IMR-90 (cell line): Measurements from ENCODE around the gene TTC28. TPM values are rescaled to one million over a fixed set of nuclear protein-coding genes. Genes with fewer than 3 reads are reported as not detected.

Experiments used
- ATAC-seq: fragments of 200-7000 bp; cut with Tn5 transposase; 2 replicates; pipeline ENCODE4 v1.9.1; 2020; ENCODE audit warnings: low read depth, mild to moderate bottlenecking, moderate library complexity
- BruUV-seq: library from RNA; stranded (reverse); fragments of 400-500 nt; replicated peaks from 2 replicates; lab custom pipeline; 2021; lab: Mats Ljungman, UMichigan
- CTCF ChIA-PET: fragments of 300-600 bp; formaldehyde crosslinking; extraction: SDS; loops from one replicate; lab custom pipeline; 2021; ENCODE audit warnings: antibody characterized with exemption; lab: Yijun Ruan, JAX
- POLR2A ChIA-PET: fragments of 300-600 bp; sonication (Branson Sonifier 250); formaldehyde crosslinking; loops from one replicate; lab custom pipeline; 2022; ENCODE audit warnings: antibody characterized with exemption; ENCODE audit not compliant: unreplicated experiment; lab: Charles Lee
- DNase-seq: peaks from one replicate; pipeline ENCODE4 v3.0.0; 2013
- H2AFZ ChIP-seq: replicated peaks from 2 replicates; pipeline ENCODE3; 2013; ENCODE audit warnings: low read length, mild to moderate bottlenecking; ENCODE audit not compliant: poor library complexity
- H2AK5ac ChIP-seq: 2 replicates; pipeline ENCODE4 v1.6.1; 2013; ENCODE audit warnings: low read depth, low read length, inconsistent platforms
- H2AK9ac ChIP-seq: replicated peaks from 2 replicates; pipeline ENCODE3; 2013; ENCODE audit warnings: mild to moderate bottlenecking, low read depth, low read length, moderate library complexity; ENCODE audit not compliant: poor library complexity
- H2BK120ac ChIP-seq: 2 replicates; pipeline ENCODE4 v1.6.1; 2013; ENCODE audit warnings: low read depth, low read length, inconsistent platforms
- H2BK15ac ChIP-seq: 3 replicates; pipeline ENCODE4 v1.6.1; 2013; ENCODE audit warnings: low read depth, low read length, inconsistent platforms
- H2BK20ac ChIP-seq: 2 replicates; pipeline ENCODE4 v1.6.1; 2013; ENCODE audit warnings: low read depth, mild to moderate bottlenecking, inconsistent platforms, low read length, moderate library complexity
- H2BK5ac ChIP-seq: 2 replicates; pipeline ENCODE4 v1.6.1; 2013; ENCODE audit warnings: mild to moderate bottlenecking, low read depth, low read length, inconsistent platforms; ENCODE audit not compliant: poor library complexity, severe bottlenecking
- H3K14ac ChIP-seq: replicated peaks from 2 replicates; pipeline ENCODE4 v1.6.1; 2013; ENCODE audit warnings: low read depth, low read length, inconsistent platforms
- H3K18ac ChIP-seq: 2 replicates; pipeline ENCODE4 v1.6.1; 2013; ENCODE audit warnings: low read depth, low read length, control low read depth
- H3K23ac ChIP-seq: 2 replicates; pipeline ENCODE4 v1.6.1; 2013; ENCODE audit warnings: low read depth, low read length, inconsistent platforms
- H3K27ac ChIP-seq: 2 replicates; pipeline ENCODE4 v1.5.1; 2013; ENCODE audit warnings: mild to moderate bottlenecking, control low read depth, low read length; ENCODE audit not compliant: insufficient read depth
- H3K27me3 ChIP-seq: 2 replicates; pipeline ENCODE4 v1.6.1; 2013; ENCODE audit warnings: low read length; ENCODE audit not compliant: control insufficient read depth, insufficient read depth
- H3K36me3 ChIP-seq: 2 replicates; pipeline ENCODE4 v1.6.1; 2013; ENCODE audit warnings: low read length, mixed read lengths; ENCODE audit not compliant: control insufficient read depth, insufficient read depth
- H3K4ac ChIP-seq: 2 replicates; pipeline ENCODE4 v1.6.1; 2013; ENCODE audit warnings: low read depth, low read length, inconsistent platforms
- H3K4me1 ChIP-seq: 2 replicates; pipeline ENCODE4 v1.6.1; 2013; ENCODE audit warnings: low read length, mixed read lengths; ENCODE audit not compliant: control insufficient read depth, insufficient read depth
- H3K4me2 ChIP-seq: 2 replicates; pipeline ENCODE4 v1.6.1; 2013; ENCODE audit warnings: low read depth, mild to moderate bottlenecking, control low read depth, low read length, moderate library complexity
- H3K4me3 ChIP-seq: 2 replicates; pipeline ENCODE4 v1.5.1; 2013; ENCODE audit warnings: low read depth, mild to moderate bottlenecking, control low read depth, low read length, moderate library complexity; ENCODE audit not compliant: insufficient read depth
- H3K56ac ChIP-seq: 2 replicates; pipeline ENCODE4 v1.6.1; 2013; ENCODE audit warnings: low read length, inconsistent platforms; ENCODE audit not compliant: insufficient read depth; ENCODE audit errors: extremely low read depth
- H3K79me1 ChIP-seq, 2 experiments: 2 replicates each; pipeline ENCODE4 v1.6.1; 2013; ENCODE audit warnings: low read length in 2 of 2, inconsistent platforms in 1 of 2, low read depth in 1 of 2
- H3K9ac ChIP-seq: 2 replicates; pipeline ENCODE4 v1.6.1; 2013; ENCODE audit warnings: low read depth, low read length, control low read depth
- H3K9me1 ChIP-seq: 2 replicates; pipeline ENCODE4 v1.6.1; 2013; ENCODE audit warnings: low read length, inconsistent platforms; ENCODE audit not compliant: insufficient read depth
- H3K9me3 ChIP-seq: 2 replicates; pipeline ENCODE4 v1.6.1; 2013; ENCODE audit warnings: low read length; ENCODE audit not compliant: control insufficient read depth, insufficient read depth
- H4K20me1 ChIP-seq: 2 replicates; pipeline ENCODE4 v1.6.1; 2013; ENCODE audit warnings: low read length, inconsistent platforms; ENCODE audit not compliant: insufficient read depth
- H4K5ac ChIP-seq: 2 replicates; pipeline ENCODE4 v1.6.1; 2013; ENCODE audit warnings: mild to moderate bottlenecking, low read depth, low read length, control low read depth
- H4K8ac ChIP-seq, 2 experiments: 2 replicates each; pipeline ENCODE4 v1.6.1; 2013; ENCODE audit warnings: low read depth in 2 of 2, low read length in 2 of 2, control low read depth in 1 of 2, inconsistent platforms in 1 of 2
- H4K91ac ChIP-seq: 2 replicates; pipeline ENCODE4 v1.6.1; 2013; ENCODE audit warnings: low read depth, low read length, inconsistent platforms; ENCODE audit not compliant: insufficient read depth
- BHLHE40 ChIP-seq: fragments of 150-350 bp; IDR thresholded peaks from 2 replicates; pipeline ENCODE4 v1.6.1; 2016; ENCODE audit warnings: mild to moderate bottlenecking, low read depth, low read length
- CEBPB ChIP-seq: IDR thresholded peaks from 2 replicates; pipeline ENCODE4 v1.6.1; 2012; ENCODE audit warnings: low read depth, low read length, improper control_type of control experiment
- CHD1 ChIP-seq: IDR thresholded peaks from 2 replicates; pipeline ENCODE4 v1.6.1; 2012; ENCODE audit warnings: low read depth, low read length, improper control_type of control experiment
- ELK1 ChIP-seq: fragments of 150-350 bp; IDR thresholded peaks from 2 replicates; pipeline ENCODE4 v1.6.1; 2016; ENCODE audit warnings: low read depth, mild to moderate bottlenecking, low read length, moderate library complexity, borderline replicate concordance
- FOS ChIP-seq: fragments of 150-350 bp; IDR thresholded peaks from 2 replicates; pipeline ENCODE4 v1.6.1; 2016; ENCODE audit warnings: low read depth, low read length
- MAFK ChIP-seq: IDR thresholded peaks from 2 replicates; pipeline ENCODE4 v1.6.1; 2012; ENCODE audit warnings: low read depth, low read length, improper control_type of control experiment
- MAZ ChIP-seq: IDR thresholded peaks from 2 replicates; pipeline ENCODE4 v1.6.1; 2012; ENCODE audit warnings: low read depth, mild to moderate bottlenecking, low read length, improper control_type of control experiment, moderate library complexity, borderline replicate concordance
- MXI1 ChIP-seq: IDR thresholded peaks from 2 replicates; pipeline ENCODE4 v1.6.1; 2012; ENCODE audit warnings: low read depth, mild to moderate bottlenecking, low read length, moderate library complexity, borderline replicate concordance
- NFE2L2 ChIP-seq: fragments of 150-350 bp; IDR thresholded peaks from 2 replicates; pipeline ENCODE4 v1.6.1; 2016; ENCODE audit warnings: low read depth, mild to moderate bottlenecking, low read length
- POLR2A ChIP-seq: IDR thresholded peaks from 2 replicates; pipeline ENCODE4 v1.6.1; 2012; ENCODE audit warnings: mild to moderate bottlenecking, low read depth, low read length
- RAD21 ChIP-seq: IDR thresholded peaks from 2 replicates; pipeline ENCODE4 v1.6.1; 2012; ENCODE audit warnings: low read length, improper control_type of control experiment
- RCOR1 ChIP-seq: IDR thresholded peaks from 2 replicates; pipeline ENCODE4 v1.6.1; 2012; ENCODE audit warnings: mild to moderate bottlenecking, low read length, improper control_type of control experiment; ENCODE audit not compliant: insufficient replicate concordance
- RFX5 ChIP-seq: IDR thresholded peaks from 2 replicates; pipeline ENCODE4 v1.8.0; 2012; ENCODE audit warnings: low read depth, mild to moderate bottlenecking, low read length, moderate library complexity
- USF2 ChIP-seq: fragments of 150-350 bp; IDR thresholded peaks from 2 replicates; pipeline ENCODE4 v1.6.1; 2017; ENCODE audit warnings: mild to moderate bottlenecking, antibody characterized with exemption, low read length, low read depth
- dilution Hi-C: fragments of 300-500 bp; cut with HindIII; formaldehyde crosslinking; loops from one replicate; pipeline ENCODE4 v1.14.3; 2018; ENCODE audit warnings: low sequenced_read_pairs; ENCODE audit not compliant: unreplicated experiment
- in situ Hi-C: fragments of 300-500 bp; cut with MboI; formaldehyde crosslinking; loops from 3 replicates; pipeline ENCODE4 v1.14.3; 2019; ENCODE audit warnings: low sequenced_read_pairs, inconsistent platforms, mixed read lengths
- intact Hi-C: fragments of 100-400 bp; cut with micrococcal nuclease; formaldehyde crosslinking; loops from 2 replicates; pipeline ENCODE4 v1.10.0; 2022
- polyA plus RNA-seq, 3 experiments: library from polyadenylated mRNA; depleted of rRNA; stranded (reverse); fragments of >200 nt; gene quantifications; 2 replicates each; pipeline ENCODE4 v1.2.3, GENCODE V29; 2012; ENCODE audit warnings: low replicate concordance in 1 of 3
- total RNA-seq: library from RNA; depleted of rRNA; stranded (reverse); fragments of >200 nt; gene quantifications from 2 replicates; pipeline ENCODE4 v1.2.3, GENCODE V29; 2012

TTC28 gene
- total and polyA plus RNA-seq, 2 of the 4 experiments (the other 2 are of a cell fraction): 5.6 to 13.3 TPM

- H3K27me3 ChIP-seq: no peaks in the 10 kb centered on the region
- no peak overlapping the region for H2BK5ac ChIP-seq
- H3K18ac ChIP-seq: no peak overlapping the region
- ChIA-PET POLR2A (no interaction called here), CTCF (no interaction called here)
- no peak overlapping the region for H2BK20ac ChIP-seq
- no peaks in the 10 kb centered on the region for H3K79me1 ChIP-seq
- no peak overlapping the region for H3K4ac ChIP-seq
- no peak overlapping the region for H2BK15ac ChIP-seq
- no peak overlapping the region for H2AFZ ChIP-seq
- DNase-seq: no peak
- no peak overlapping the region for H2BK120ac ChIP-seq
- H3K36me3 ChIP-seq: no peaks in the 10 kb centered on the region
- H2AK5ac ChIP-seq: no peak overlapping the region
- in situ Hi-C loops: no loop called here
- dilution Hi-C loops: no loop called here
- TF ChIP-seq MAFK (no peak), BHLHE40 (no peak), POLR2A (no peak), RAD21 (no peak), MAZ (no peak), MXI1 (no peak), RCOR1 (no peak), CEBPB (no peak), FOS (no peak), NFE2L2 (no peak), RFX5 (no peak), CHD1 (no peak), USF2 (no peak), ELK1 (no peak)
- intact Hi-C loops: no loop called here
- H4K91ac ChIP-seq: no peak overlapping the region
- H2AK9ac ChIP-seq: no peak overlapping the region
- no peak for ATAC-seq
- H3K14ac ChIP-seq: no peak overlapping the region
- no peak overlapping the region for H4K8ac ChIP-seq
- no peaks in the 10 kb centered on the region for H3K9me3 ChIP-seq
- H3K4me1 ChIP-seq: peaks cover 2% of the 10 kb centered on the region; the same call in 1 of the 2 replicates
- BruUV-seq: no TSS peak
- H4K5ac ChIP-seq: no peak overlapping the region
- H3K56ac ChIP-seq: no peak overlapping the region
- no peak overlapping the region for H3K27ac ChIP-seq
- H4K20me1 ChIP-seq: no peaks in the 10 kb centered on the region
- no peak overlapping the region for H3K4me3 ChIP-seq
- no peak overlapping the region for H3K23ac ChIP-seq
- H3K9ac ChIP-seq: no peak overlapping the region
- no peaks in the 10 kb centered on the region for H3K9me1 ChIP-seq
- H3K4me2 ChIP-seq: no peak overlapping the region
Measured at GRCh38 chr22:28331695-28332094, 347.9 kb downstream of the TTC28 start.
